Hepatocyte (in vitro differentiated cells): ENCODE data around the gene PCID2.

Source experiments
- CTCF ChIP-seq: fragments of 200-600 bp; sonication (generic); IDR thresholded peaks from 2 replicates; pipeline ENCODE4 v1.5.1; 2016; ENCODE audit warnings: antibody characterized with exemption, mild to moderate bottlenecking; ENCODE audit not compliant: poor library complexity
- EZH2 ChIP-seq: fragments of 200-600 bp; sonication (generic); IDR thresholded peaks from 2 replicates; pipeline ENCODE4 v1.6.1; 2016; ENCODE audit warnings: antibody characterized with exemption, mild to moderate bottlenecking, borderline replicate concordance
- EZH2phosphoT487 ChIP-seq: fragments of 200-600 bp; sonication (generic); IDR thresholded peaks from one replicate; pipeline ENCODE4 v1.6.1; 2018; ENCODE audit warnings: antibody characterized with exemption, mild to moderate bottlenecking, low read depth, moderate library complexity; ENCODE audit not compliant: unreplicated experiment, severe bottlenecking

GRCh38 chr13:113178070-113178895, 30.2 kb downstream of the PCID2 start:
- TF ChIP-seq EZH2 (no peak), CTCF (no peak), EZH2phosphoT487 (no peak)
